ENCODE results near the gene TULP3.

GRCh38 chr12:2895511-2895910 is 4.8 kb downstream of the TULP3 start:
- TF ChIP-seq, protein P1, sequence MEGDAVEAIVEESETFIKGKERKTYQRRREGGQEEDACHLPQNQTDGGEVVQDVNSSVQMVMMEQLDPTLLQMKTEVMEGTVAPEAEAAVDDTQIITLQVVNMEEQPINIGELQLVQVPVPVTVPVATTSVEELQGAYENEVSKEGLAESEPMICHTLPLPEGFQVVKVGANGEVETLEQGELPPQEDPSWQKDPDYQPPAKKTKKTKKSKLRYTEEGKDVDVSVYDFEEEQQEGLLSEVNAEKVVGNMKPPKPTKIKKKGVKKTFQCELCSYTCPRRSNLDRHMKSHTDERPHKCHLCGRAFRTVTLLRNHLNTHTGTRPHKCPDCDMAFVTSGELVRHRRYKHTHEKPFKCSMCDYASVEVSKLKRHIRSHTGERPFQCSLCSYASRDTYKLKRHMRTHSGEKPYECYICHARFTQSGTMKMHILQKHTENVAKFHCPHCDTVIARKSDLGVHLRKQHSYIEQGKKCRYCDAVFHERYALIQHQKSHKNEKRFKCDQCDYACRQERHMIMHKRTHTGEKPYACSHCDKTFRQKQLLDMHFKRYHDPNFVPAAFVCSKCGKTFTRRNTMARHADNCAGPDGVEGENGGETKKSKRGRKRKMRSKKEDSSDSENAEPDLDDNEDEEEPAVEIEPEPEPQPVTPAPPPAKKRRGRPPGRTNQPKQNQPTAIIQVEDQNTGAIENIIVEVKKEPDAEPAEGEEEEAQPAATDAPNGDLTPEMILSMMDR (IDR thresholded peaks at IDR 0.05; ENCODE audit: poor library complexity), result no peak
- no peak for TF ChIP-seq EZH2 (IDR thresholded peaks at IDR 0.05; ENCODE audit: borderline replicate concordance)
- no peak for TF ChIP-seq EZH2phosphoT487 (IDR thresholded peaks at IDR 0.05; ENCODE audit: low read depth, severe bottlenecking, unreplicated experiment)

Measured in hepatocyte (in vitro differentiated cells).